Measurements from ENCODE around the gene COL4A6.

Gene COL4A6

GRCh38 chrX:108468486-108468885 lies 30.3 kb upstream of the COL4A6 start:
- H3K36me3 ChIP-seq (ENCODE audit: control insufficient read depth in 2 of 2, insufficient read depth in 1 of 2, low read length in 2 of 2): no peaks in the 10 kb centered on the region
- no peaks in the 10 kb centered on the region for H3K9me3 ChIP-seq (ENCODE audit: control insufficient read depth, insufficient read depth, low read depth, low read length)
- no peak overlapping the region for H3K27ac ChIP-seq (ENCODE audit: extremely low read depth, low read depth, low read length)
- TF ChIP-seq SALL2 (tag by site-specific recombination; IDR thresholded peaks at IDR 0.05; ENCODE audit: borderline replicate concordance) (no peak), ZNF626 (tag by site-specific recombination; IDR thresholded peaks at IDR 0.05) (no peak), ZFP3 (tag by site-specific recombination; IDR thresholded peaks at IDR 0.05; ENCODE audit: low read depth) (no peak), TRIM28 (IDR thresholded peaks at IDR 0.05; ENCODE audit: borderline replicate concordance, low read length) (no peak), ZNF558 (tag by site-specific recombination; IDR thresholded peaks at IDR 0.05) (no peak), ZNF155 (tag by site-specific recombination; IDR thresholded peaks at IDR 0.05) (no peak), EGR2 (tag by site-specific recombination; IDR thresholded peaks at IDR 0.05; ENCODE audit: low read depth) (no peak), ZSCAN30 (tag by site-specific recombination; IDR thresholded peaks at IDR 0.05) (no peak), ZNF239 (tag by site-specific recombination; IDR thresholded peaks at IDR 0.05) (no peak)
- H3K4me1 ChIP-seq (ENCODE audit: control insufficient read depth, insufficient read depth, low read length): no peaks in the 10 kb centered on the region
- H3K4me3 ChIP-seq (ENCODE audit: low read depth, low read length): no peak overlapping the region
- ChIA-PET POLR2A (no interaction called here), CTCF (interaction anchor here (0.6 to 0.7 kb wide), 3 partner anchors 9 to 69 kb away, joined by 3 to 6 read pairs (median 5); no protein-coding TSS in a partner anchor)

GRCh38 chrX:108464604-108465003 lies 26.4 kb upstream of the COL4A6 start:
- Histone ChIP-seq H3K4me3 (ENCODE audit: low read depth, low read length) (no peak overlapping the region), H3K36me3 (ENCODE audit: control insufficient read depth in 2 of 2, insufficient read depth in 1 of 2, low read length in 2 of 2) (no peaks in the 10 kb centered on the region; a peak in 1 of 3 replicates), H3K27ac (ENCODE audit: extremely low read depth, low read depth, low read length) (no peak overlapping the region), H3K9me3 (ENCODE audit: control insufficient read depth, insufficient read depth, low read depth, low read length) (no peaks in the 10 kb centered on the region), H3K4me1 (ENCODE audit: control insufficient read depth, insufficient read depth, low read length) (no peaks in the 10 kb centered on the region)
- ChIA-PET POLR2A (no interaction called here), CTCF (no interaction called here)
- no peak for TF ChIP-seq ZNF76 (tag by site-specific recombination; IDR thresholded peaks at IDR 0.05; ENCODE audit: borderline replicate concordance, low read depth)
- TF ChIP-seq ZNF404 (tag by site-specific recombination; IDR thresholded peaks at IDR 0.05): no peak
- TF ChIP-seq KLF9 (tag by site-specific recombination; IDR thresholded peaks at IDR 0.05; ENCODE audit: low read depth): no peak
- TF ChIP-seq ZBTB11 (tag by site-specific recombination; conservative IDR thresholded peaks at IDR 0.05; ENCODE audit: low read depth): no peak
- no peak for TF ChIP-seq ZNF670 (tag by site-specific recombination; IDR thresholded peaks at IDR 0.05; ENCODE audit: low read depth)

GRCh38 chrX:108456971-108457477 lies 18.8 kb upstream of the COL4A6 start:
- Histone ChIP-seq H3K27ac (ENCODE audit: extremely low read depth, low read depth, low read length) (no peak overlapping the region), H3K4me3 (ENCODE audit: low read depth, low read length) (no peak overlapping the region), H3K4me1 (ENCODE audit: control insufficient read depth, insufficient read depth, low read length) (no peaks in the 10 kb centered on the region), H3K9me3 (ENCODE audit: control insufficient read depth, insufficient read depth, low read depth, low read length) (no peaks in the 10 kb centered on the region), H3K36me3 (ENCODE audit: control insufficient read depth in 2 of 2, insufficient read depth in 1 of 2, low read length in 2 of 2) (peaks cover 0 to 3% of the 10 kb centered on the region in 2 experiments; a peak in 1 of 3 replicates)
- ChIA-PET POLR2A (no interaction called here), CTCF (interaction anchor here (0.5 kb wide), 1 partner anchor 820 kb away, joined by 3 read pairs; no protein-coding TSS in a partner anchor)
- TF ChIP-seq ZNF138 (tag by site-specific recombination; IDR thresholded peaks at IDR 0.05; ENCODE audit: borderline replicate concordance): no peak
- no peak for TF ChIP-seq SCRT1 (tag by site-specific recombination; IDR thresholded peaks at IDR 0.05; ENCODE audit: borderline replicate concordance)
- no peak for TF ChIP-seq ZNF701 (tag by site-specific recombination; IDR thresholded peaks at IDR 0.05)
- no peak for TF ChIP-seq MZF1 (tag by site-specific recombination; IDR thresholded peaks at IDR 0.05; ENCODE audit: borderline replicate concordance)
- TF ChIP-seq ZNF654 (tag by site-specific recombination; IDR thresholded peaks at IDR 0.05; ENCODE audit: low read depth): no peak
- TF ChIP-seq ZNF423 (tag by site-specific recombination; IDR thresholded peaks at IDR 0.05): no peak
- no peak for TF ChIP-seq SCRT2 (tag by site-specific recombination; IDR thresholded peaks at IDR 0.05)
- TF ChIP-seq ZXDB (tag by site-specific recombination; IDR thresholded peaks at IDR 0.05): no peak
